Mucosa of stomach (tissue), 1 donor: ENCODE measurements around the gene KRT36.

ENCODE experiments used
- H3K27me3 ChIP-seq: one replicate; pipeline ENCODE4 v1.7.0; 2013; ENCODE audit warnings: mild to moderate bottlenecking, low read length; ENCODE audit not compliant: control insufficient read depth, insufficient read depth
- H3K36me3 ChIP-seq: one replicate; pipeline ENCODE4 v1.7.0; 2013; ENCODE audit warnings: low read length; ENCODE audit not compliant: control insufficient read depth, insufficient read depth
- H3K4me1 ChIP-seq: one replicate; pipeline ENCODE4 v1.7.0; 2013; ENCODE audit warnings: mild to moderate bottlenecking, low read length; ENCODE audit not compliant: control insufficient read depth, insufficient read depth
- H3K4me3 ChIP-seq: one replicate; pipeline ENCODE4 v1.7.0; 2013; ENCODE audit warnings: low read length
- H3K9ac ChIP-seq: one replicate; pipeline ENCODE4 v1.7.0; 2013; ENCODE audit warnings: mild to moderate bottlenecking, low read length, moderate library complexity
- H3K9me3 ChIP-seq: one replicate; pipeline ENCODE4 v1.7.0; 2013; ENCODE audit warnings: mild to moderate bottlenecking, low read length, moderate library complexity; ENCODE audit not compliant: control insufficient read depth
- donor health status: Pancreatic carcinoma.

Gene KRT36

DNA sequence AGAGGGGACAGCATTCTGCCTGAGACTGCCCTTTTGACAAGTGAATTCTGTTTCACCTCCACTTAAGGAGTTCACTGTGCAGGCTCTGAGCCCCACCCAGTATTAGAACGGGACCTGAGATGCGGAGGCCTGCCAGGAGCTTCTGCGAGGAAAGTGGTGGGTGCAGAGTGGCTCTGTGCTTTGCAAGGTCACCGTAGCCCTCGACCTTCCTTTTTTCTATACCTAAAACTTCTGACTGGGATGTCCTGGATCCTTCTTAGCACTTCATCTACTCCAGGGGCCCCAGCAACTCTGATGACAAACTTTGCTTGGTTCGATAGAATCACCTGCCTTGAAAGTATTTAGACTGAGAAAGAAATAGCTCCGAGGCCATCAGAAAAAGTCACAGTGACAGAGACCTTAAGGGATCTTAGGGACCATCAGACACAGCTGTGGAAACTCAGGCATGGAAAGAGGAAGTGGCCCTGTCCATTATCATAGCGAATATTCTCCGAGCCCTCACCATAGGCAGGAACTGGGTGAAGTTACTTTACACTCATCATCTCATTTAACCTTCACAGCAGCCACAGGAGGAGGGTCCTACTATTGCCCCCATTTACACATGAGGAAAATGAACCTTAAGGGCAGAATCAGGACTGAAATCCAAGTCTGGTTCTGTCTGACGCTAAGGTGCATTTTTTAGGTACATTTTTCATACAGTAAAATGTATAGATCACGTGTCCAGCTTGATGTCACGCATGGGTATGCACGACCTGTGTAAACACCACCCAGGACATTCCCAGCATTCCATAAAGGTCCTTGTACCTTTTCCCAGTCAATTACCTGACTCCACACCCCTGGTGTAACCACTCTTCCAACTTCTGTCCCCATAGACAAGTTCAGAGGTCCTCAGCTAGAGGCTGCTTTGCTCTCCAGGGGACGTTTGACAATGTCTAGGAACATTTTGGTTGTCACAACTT is 16.4 kb upstream of the KRT36 start:
- Histone ChIP-seq H3K4me3 (no peak overlapping the region), H3K27me3 (peaks cover 3% of the 10 kb centered on the region), H3K4me1 (peaks cover 33% of the 10 kb centered on the region), H3K36me3 (no peaks in the 10 kb centered on the region), H3K9me3 (no peaks in the 10 kb centered on the region), H3K9ac (no peak overlapping the region)

GRCh38 chr17:41505007-41505808 is 15.5 kb upstream of the KRT36 start, which contains the start of gene KRT13:
TSS of gene KRT13 (minus strand) at chr17:41505612. CDS start at chr17:41505550, 62 bp downstream.
- no peaks in the 10 kb centered on the region for H3K9me3 ChIP-seq
- H3K36me3 ChIP-seq = no peaks in the 10 kb centered on the region
- peaks cover 3% of the 10 kb centered on the region for H3K27me3 ChIP-seq
- H3K4me1 ChIP-seq = peaks cover 26% of the 10 kb centered on the region
- H3K9ac ChIP-seq = no peak within 1 kb of the TSS
- H3K4me3 ChIP-seq = no peak within 1 kb of the TSS

DNA sequence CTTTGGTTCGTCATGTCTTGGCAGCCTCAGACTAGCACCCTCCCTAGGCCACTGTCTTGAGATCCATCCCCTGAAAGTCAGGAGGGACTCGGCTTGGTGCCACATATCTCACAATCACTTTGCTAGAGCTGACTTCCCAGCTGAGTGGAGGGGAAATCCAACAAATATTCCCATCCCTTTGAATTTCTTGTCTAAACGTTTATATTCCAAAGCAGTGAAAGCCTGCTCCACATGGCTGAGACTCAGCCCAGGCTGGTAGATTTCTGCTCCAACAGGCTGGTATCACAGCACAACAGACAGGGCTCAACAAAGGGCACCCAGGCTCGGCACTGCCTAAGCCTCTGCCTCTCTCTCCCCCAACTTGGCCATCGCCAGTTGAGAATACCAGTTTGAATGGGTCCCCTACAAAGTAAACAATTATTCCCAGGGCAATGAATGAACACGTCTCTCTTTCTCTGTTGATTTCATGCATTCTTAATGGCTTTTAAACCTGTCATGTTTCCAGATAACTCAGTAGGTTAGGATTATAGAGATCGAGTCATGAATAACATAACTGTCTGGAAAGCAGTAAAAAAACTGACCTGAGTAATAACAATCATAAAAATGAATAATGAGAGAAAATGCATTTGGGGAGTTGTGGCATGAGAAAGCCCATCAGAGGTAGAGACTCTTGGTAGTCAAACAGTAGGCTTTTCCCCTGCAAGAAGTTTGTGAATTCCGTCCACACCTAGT is 14.7 kb upstream of the KRT36 start:
- Histone ChIP-seq H3K9ac (no peak overlapping the region), H3K4me3 (no peak overlapping the region), H3K4me1 (peaks cover 26% of the 10 kb centered on the region), H3K36me3 (no peaks in the 10 kb centered on the region), H3K27me3 (peaks cover 3% of the 10 kb centered on the region), H3K9me3 (no peaks in the 10 kb centered on the region)

DNA sequence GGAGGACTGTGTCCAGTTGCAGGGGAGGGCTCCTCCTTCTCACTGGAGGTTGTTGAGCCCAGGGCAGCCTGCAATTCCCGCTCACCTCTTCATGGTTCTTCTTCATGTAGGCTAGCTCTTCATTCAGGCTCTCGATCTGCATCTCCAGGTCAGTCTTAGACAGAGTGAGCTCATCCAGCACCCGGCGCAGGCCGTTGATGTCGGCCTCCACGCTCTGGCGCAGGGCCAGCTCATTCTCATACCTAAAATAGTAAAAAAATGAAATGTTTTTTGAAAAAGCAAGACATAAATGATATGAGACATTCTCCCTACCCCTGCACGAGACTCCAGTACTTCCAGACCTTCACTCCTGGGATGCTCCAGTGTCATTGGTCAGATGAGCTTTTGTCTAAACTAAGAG is 13.5 kb upstream of the KRT36 start:
- H3K9ac ChIP-seq = no peak overlapping the region
- H3K4me1 ChIP-seq = peaks cover 26% of the 10 kb centered on the region
- H3K9me3 ChIP-seq = no peaks in the 10 kb centered on the region
- H3K36me3 ChIP-seq = no peaks in the 10 kb centered on the region
- H3K27me3 ChIP-seq = peaks cover 3% of the 10 kb centered on the region
- H3K4me3 ChIP-seq = no peak overlapping the region

GRCh38 chr17:41500131-41500911 is 10.6 kb upstream of the KRT36 start:
- no peaks in the 10 kb centered on the region for H3K27me3 ChIP-seq
- no peak overlapping the region for H3K9ac ChIP-seq
- no peaks in the 10 kb centered on the region for H3K9me3 ChIP-seq
- no peaks in the 10 kb centered on the region for H3K36me3 ChIP-seq
- peaks cover 23% of the 10 kb centered on the region for H3K4me1 ChIP-seq
- H3K4me3 ChIP-seq = no peak overlapping the region

GRCh38 chr17:41499714-41500113 is 10.0 kb upstream of the KRT36 start:
- H3K4me3 ChIP-seq = no peak overlapping the region
- no peaks in the 10 kb centered on the region for H3K9me3 ChIP-seq
- H3K27me3 ChIP-seq = no peaks in the 10 kb centered on the region
- peaks cover 23% of the 10 kb centered on the region for H3K4me1 ChIP-seq
- no peaks in the 10 kb centered on the region for H3K36me3 ChIP-seq
- H3K9ac ChIP-seq = no peak overlapping the region

- Histone ChIP-seq H3K36me3 (no peaks in the 10 kb centered on the region), H3K27me3 (no peaks in the 10 kb centered on the region), H3K4me1 (peaks cover 23% of the 10 kb centered on the region), H3K9ac (no peak overlapping the region), H3K9me3 (no peaks in the 10 kb centered on the region), H3K4me3 (no peak overlapping the region)
These were observed 8.6 kb upstream of the KRT36 start for GRCh38 chr17:41498276-41498675.

DNA sequence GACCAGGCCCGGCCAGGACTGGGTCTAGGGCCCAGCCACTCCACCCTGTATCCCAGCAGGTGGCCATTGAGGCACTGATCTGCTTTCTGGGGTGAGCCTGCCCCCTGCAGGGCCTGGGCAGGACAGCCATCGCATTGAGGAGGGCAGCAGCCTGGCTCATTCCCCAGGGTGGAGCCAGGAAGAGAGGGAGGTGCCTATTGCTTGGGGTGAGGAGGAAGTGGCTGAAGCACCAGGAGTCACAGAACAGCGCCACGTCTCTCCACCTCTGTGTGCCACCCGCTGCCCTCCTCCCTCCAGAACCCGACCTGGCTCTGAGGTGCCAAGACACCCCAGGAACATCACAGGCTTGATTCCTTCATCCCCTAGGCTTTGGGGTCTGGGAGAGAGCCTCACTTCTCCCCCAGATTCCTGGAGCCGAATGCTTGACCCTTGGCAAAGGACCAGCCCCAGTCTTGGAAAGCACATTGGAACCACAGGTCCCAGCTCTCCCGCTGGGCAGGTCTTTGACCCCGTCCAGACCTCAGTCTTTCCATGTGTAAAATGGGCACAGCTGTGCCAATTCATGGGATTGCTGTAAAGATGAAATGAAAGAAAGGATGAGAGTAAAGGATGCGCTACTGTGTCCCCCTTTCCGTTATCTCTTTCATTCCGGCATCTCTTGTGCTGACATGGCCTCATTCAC is 7.2 kb upstream of the KRT36 start:
- Histone ChIP-seq H3K9ac (peak overlapping the region; percentile 44), H3K36me3 (no peaks in the 10 kb centered on the region), H3K27me3 (no peaks in the 10 kb centered on the region), H3K9me3 (no peaks in the 10 kb centered on the region), H3K4me3 (no peak overlapping the region), H3K4me1 (peaks cover 28% of the 10 kb centered on the region)

DNA sequence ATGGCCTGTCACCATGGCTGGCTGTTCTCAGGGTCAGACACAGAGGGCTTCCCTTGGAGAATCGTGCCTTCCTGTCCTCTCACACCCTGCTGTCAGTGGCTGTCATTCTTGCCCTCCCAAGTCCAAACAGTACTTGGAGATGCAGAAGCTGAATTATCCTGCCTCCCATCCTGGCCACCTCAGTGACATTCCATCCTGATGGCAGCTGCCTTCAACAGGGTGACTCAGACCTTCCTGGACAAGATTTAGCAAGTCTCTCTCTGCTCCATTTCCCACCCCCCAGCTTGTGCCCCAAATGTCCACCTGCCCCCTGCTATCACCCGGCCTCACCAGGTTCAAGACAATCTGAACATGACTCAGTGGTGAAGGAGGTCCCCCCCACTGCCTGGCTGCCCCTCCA is 4.8 kb upstream of the KRT36 start:
- Histone ChIP-seq H3K9me3 (no peaks in the 10 kb centered on the region), H3K4me1 (peaks cover 21% of the 10 kb centered on the region)

DNA sequence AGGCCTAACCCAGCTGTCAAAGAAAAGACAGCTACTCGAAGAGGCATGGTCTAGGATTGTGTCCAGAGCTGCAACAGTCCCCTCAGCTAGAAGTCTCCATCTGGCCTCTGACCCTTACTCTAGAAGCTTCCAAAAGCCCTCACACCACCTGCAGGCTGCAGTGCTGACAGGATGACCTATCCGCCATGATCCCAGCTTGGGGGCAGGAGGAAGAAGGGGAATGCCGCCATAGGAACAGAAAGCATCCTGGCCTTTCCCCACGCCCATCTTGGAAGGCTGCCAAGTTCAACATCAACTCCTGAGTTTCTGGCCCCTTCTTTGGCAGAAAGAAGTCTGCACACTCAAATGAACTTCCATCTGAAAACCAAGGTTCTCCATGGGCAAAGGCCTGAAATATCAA is 3.1 kb upstream of the KRT36 start:
- H3K4me1 ChIP-seq = peaks cover 20% of the 10 kb centered on the region
- no peaks in the 10 kb centered on the region for H3K27me3 ChIP-seq
- no peaks in the 10 kb centered on the region for H3K36me3 ChIP-seq
- H3K4me3 ChIP-seq = no peak overlapping the region
- no peak overlapping the region for H3K9ac ChIP-seq
- H3K9me3 ChIP-seq = no peaks in the 10 kb centered on the region

More for the DNA sequence above, 4.8 kb upstream of the KRT36 start:
- Histone ChIP-seq H3K4me3 (no peak overlapping the region), H3K9ac (no peak overlapping the region), H3K27me3 (no peaks in the 10 kb centered on the region), H3K36me3 (no peaks in the 10 kb centered on the region)

GRCh38 chr17:41492351-41492750 is 2.6 kb upstream of the KRT36 start:
- Histone ChIP-seq H3K4me3 (no peak overlapping the region), H3K36me3 (no peaks in the 10 kb centered on the region), H3K9me3 (no peaks in the 10 kb centered on the region), H3K4me1 (peaks cover 16% of the 10 kb centered on the region), H3K9ac (no peak overlapping the region), H3K27me3 (no peaks in the 10 kb centered on the region)
